ENCODE data around the gene USHBP1.
A peak's percentile ranks its signal among the peaks of the same experiment; 100 is the strongest.

Gene USHBP1

GRCh38 chr19:17227798-17228367, 36.7 kb downstream of the USHBP1 start:
- Histone ChIP-seq H3K27me3 (ENCODE audit: low read length) (no peaks in the 10 kb centered on the region), H3K9me2 (replicated peaks; ENCODE audit: insufficient read depth, low read length) (no peaks in the 10 kb centered on the region), H3K4me3 (ENCODE audit: insufficient read depth, low read length, poor library complexity, severe bottlenecking) (no peak overlapping the region), H3K79me2 (ENCODE audit: insufficient read depth, low read length) (no peaks in the 10 kb centered on the region), H2AFZ (ENCODE audit: low read depth, low read length, severe bottlenecking) (no peak overlapping the region), H3K4me2 (ENCODE audit: low read depth, low read length, poor library complexity, severe bottlenecking) (peak overlapping the region; percentile 82), H3K27ac (ENCODE audit: low read depth, low read length) (no peak overlapping the region), H3K9ac (ENCODE audit: low read length) (no peak overlapping the region), H3K9me3 (ENCODE audit: insufficient read depth, low read length) (no peaks in the 10 kb centered on the region), H4K20me1 (ENCODE audit: low read depth, low read length) (no peaks in the 10 kb centered on the region), H3K36me3 (ENCODE audit: low read length) (no peaks in the 10 kb centered on the region), H3F3A (ENCODE audit: insufficient read depth) (no peaks in the 10 kb centered on the region)
- TF ChIP-seq EZH2phosphoT487 (conservative IDR thresholded peaks at IDR 0.05; ENCODE audit: low read length) (no peak), CTCF (IDR thresholded peaks at IDR 0.05; ENCODE audit: insufficient read depth, low read length, poor library complexity, severe bottlenecking) (no peak)

GRCh38 chr19:17226002-17226933, 38.3 kb downstream of the USHBP1 start, which contains the start of gene OCEL1:
Gene OCEL1 (plus strand): TSS chr19:17226226. CDS start chr19:17226248, 22 bp downstream.
- no peak for TF ChIP-seq EZH2phosphoT487 (conservative IDR thresholded peaks at IDR 0.05; ENCODE audit: low read length)
- no peak for TF ChIP-seq CTCF (IDR thresholded peaks at IDR 0.05; ENCODE audit: insufficient read depth, low read length, poor library complexity, severe bottlenecking)

GRCh38 chr19:17225053-17225452, 39.5 kb downstream of the USHBP1 start:
- no peak overlapping the region for H3K27ac ChIP-seq (ENCODE audit: low read depth, low read length)
- TF ChIP-seq EZH2phosphoT487 (conservative IDR thresholded peaks at IDR 0.05; ENCODE audit: low read length) (no peak), CTCF (IDR thresholded peaks at IDR 0.05; ENCODE audit: insufficient read depth, low read length, poor library complexity, severe bottlenecking) (no peak)
- no peaks in the 10 kb centered on the region for H3K9me3 ChIP-seq (ENCODE audit: insufficient read depth, low read length)
- H3K36me3 ChIP-seq (ENCODE audit: low read length), result no peaks in the 10 kb centered on the region
- H3K27me3 ChIP-seq (ENCODE audit: low read length), result no peaks in the 10 kb centered on the region
- H3K9me2 ChIP-seq (replicated peaks; ENCODE audit: insufficient read depth, low read length), result no peaks in the 10 kb centered on the region
- no peak overlapping the region for H3K4me2 ChIP-seq (ENCODE audit: low read depth, low read length, poor library complexity, severe bottlenecking)
- no peaks in the 10 kb centered on the region for H3F3A ChIP-seq (ENCODE audit: insufficient read depth)
- no peaks in the 10 kb centered on the region for H3K79me2 ChIP-seq (ENCODE audit: insufficient read depth, low read length)
- H2AFZ ChIP-seq (ENCODE audit: low read depth, low read length, severe bottlenecking), result no peak overlapping the region
- H4K20me1 ChIP-seq (ENCODE audit: low read depth, low read length), result no peaks in the 10 kb centered on the region
- no peak overlapping the region for H3K4me3 ChIP-seq (ENCODE audit: insufficient read depth, low read length, poor library complexity, severe bottlenecking)
- no peak overlapping the region for H3K9ac ChIP-seq (ENCODE audit: low read length)

More at GRCh38 chr19:17226002-17226933, 38.3 kb downstream of the USHBP1 start, which contains the start of gene OCEL1:
- H3K9me2 ChIP-seq (replicated peaks; ENCODE audit: insufficient read depth, low read length), result no peaks in the 10 kb centered on the region
- no peaks in the 10 kb centered on the region for H3K79me2 ChIP-seq (ENCODE audit: insufficient read depth, low read length)
- H3K27ac ChIP-seq (ENCODE audit: low read depth, low read length), result peak within 1 kb of the TSS; percentile 68
- H3K27me3 ChIP-seq (ENCODE audit: low read length), result no peaks in the 10 kb centered on the region
- H2AFZ ChIP-seq (ENCODE audit: low read depth, low read length, severe bottlenecking), result peak within 1 kb of the TSS; percentile 77
- H3K36me3 ChIP-seq (ENCODE audit: low read length), result no peaks in the 10 kb centered on the region
- H4K20me1 ChIP-seq (ENCODE audit: low read depth, low read length), result no peaks in the 10 kb centered on the region
- no peaks in the 10 kb centered on the region for H3F3A ChIP-seq (ENCODE audit: insufficient read depth)
- H3K9me3 ChIP-seq (ENCODE audit: insufficient read depth, low read length), result no peaks in the 10 kb centered on the region
- H3K4me3 ChIP-seq (ENCODE audit: insufficient read depth, low read length, poor library complexity, severe bottlenecking), result peak within 1 kb of the TSS; percentile 65
- peak within 1 kb of the TSS; percentile 75 for H3K9ac ChIP-seq (ENCODE audit: low read length)
- H3K4me2 ChIP-seq (ENCODE audit: low read depth, low read length, poor library complexity, severe bottlenecking), result peak within 1 kb of the TSS; percentile 82
